ENCODE data around the gene CDNF.

DNA sequence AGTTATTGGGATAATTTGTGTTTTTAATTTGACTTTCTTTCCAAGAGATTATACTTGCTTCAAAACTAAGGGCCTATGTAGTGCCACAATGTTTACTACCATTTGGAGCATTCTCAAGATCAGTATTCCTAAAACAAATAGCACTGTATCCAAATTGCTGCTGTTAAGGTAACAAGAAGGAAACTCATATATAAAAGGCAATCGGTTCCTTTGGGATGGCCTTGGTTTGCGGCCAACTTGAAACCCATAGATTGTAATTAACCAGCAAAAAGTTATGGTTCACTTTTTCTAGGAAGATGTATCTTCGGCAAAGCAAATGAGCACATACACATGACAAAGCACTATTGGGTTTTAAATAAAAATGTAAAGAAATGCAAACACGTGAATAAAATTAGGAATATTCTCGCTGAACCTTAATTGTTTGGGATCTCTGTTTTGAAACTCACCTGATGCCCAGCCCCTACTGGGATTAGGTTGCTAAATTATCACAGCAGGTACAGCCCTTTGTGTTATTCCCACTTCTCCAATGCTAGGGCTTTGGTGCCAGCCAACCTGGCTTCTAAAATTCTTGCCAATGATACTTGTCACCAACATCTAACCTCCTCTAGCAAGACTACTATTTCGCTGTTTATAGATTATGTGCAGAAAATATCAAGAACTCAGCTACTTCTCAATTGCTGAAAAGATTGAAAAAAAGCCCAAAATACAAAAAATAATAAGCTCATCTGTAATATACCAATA is 16.0 kb downstream of the CDNF start:
- no peak for TF ChIP-seq CTCF (IDR thresholded peaks at IDR 0.05; ENCODE audit: low read length)
- TF ChIP-seq EZH2 (optimal IDR thresholded peaks at IDR 0.05; ENCODE audit: low read depth, low read length): no peak

All from MM.1S (cell line).